HepG2 (cell line): ENCODE data around the gene TFCP2L1.

Source experiments
- ELF4 ChIP-seq: sonication (generic); formaldehyde crosslinking; IDR thresholded peaks from 2 replicates; pipeline ENCODE4 v1.5.0; 2020; ENCODE audit warnings: missing genetic modification reagents, mild to moderate bottlenecking, moderate library complexity, borderline replicate concordance
- FOXP1 ChIP-seq, 2 experiments: fragments of 450-650 bp in 1 of 2; IDR thresholded peaks; 2 replicates each; pipeline ENCODE4 v1.6.1; 2017 to 2018; ENCODE audit warnings: antibody characterized with exemption in 1 of 2
- MEIS1 ChIP-seq: sonication (generic); formaldehyde crosslinking; IDR thresholded peaks from 2 replicates; pipeline ENCODE4 v1.9.0; 2021; ENCODE audit warnings: mild to moderate bottlenecking, missing genetic modification reagents, moderate library complexity, borderline replicate concordance
- MYC ChIP-seq: sonication (generic); formaldehyde crosslinking; IDR thresholded peaks from 2 replicates; pipeline ENCODE4 v1.9.0; 2021; ENCODE audit warnings: missing genetic modification reagents, borderline replicate concordance
- POLR2A ChIP-seq, 2 experiments: IDR thresholded peaks; 2 replicates each; pipeline ENCODE4 v1.6.1; 2011; ENCODE audit warnings: low read depth in 2 of 2, low read length in 2 of 2, mild to moderate bottlenecking in 1 of 2, moderate library complexity in 1 of 2; ENCODE audit not compliant: insufficient read depth in 1 of 2
- YY1 ChIP-seq: IDR thresholded peaks from 2 replicates; pipeline ENCODE4 v1.6.1; 2011; ENCODE audit warnings: low read length, low read depth, moderate library complexity, mild to moderate bottlenecking; ENCODE audit not compliant: insufficient read depth, insufficient replicate concordance
- ZNF616 ChIP-seq: sonication (generic); formaldehyde crosslinking; IDR thresholded peaks from 2 replicates; pipeline ENCODE4 v1.5.0; 2020; ENCODE audit warnings: low read depth, mild to moderate bottlenecking, missing genetic modification reagents
- TF ChIP-seq, protein P1 (sequence below): sonication (generic); formaldehyde crosslinking; IDR thresholded peaks from 2 replicates; pipeline ENCODE4 v1.5.0; 2020; ENCODE audit warnings: mild to moderate bottlenecking, missing genetic modification reagents, moderate library complexity
- TF ChIP-seq, protein P2 (sequence below): sonication (generic); formaldehyde crosslinking; IDR thresholded peaks from 2 replicates; pipeline ENCODE4 v1.4.0; 2020; ENCODE audit warnings: missing genetic modification reagents
- TF ChIP-seq, protein P3 (sequence below): sonication (generic); formaldehyde crosslinking; IDR thresholded peaks from 2 replicates; pipeline ENCODE4 v1.5.0; 2020; ENCODE audit warnings: missing genetic modification reagents

DNA sequence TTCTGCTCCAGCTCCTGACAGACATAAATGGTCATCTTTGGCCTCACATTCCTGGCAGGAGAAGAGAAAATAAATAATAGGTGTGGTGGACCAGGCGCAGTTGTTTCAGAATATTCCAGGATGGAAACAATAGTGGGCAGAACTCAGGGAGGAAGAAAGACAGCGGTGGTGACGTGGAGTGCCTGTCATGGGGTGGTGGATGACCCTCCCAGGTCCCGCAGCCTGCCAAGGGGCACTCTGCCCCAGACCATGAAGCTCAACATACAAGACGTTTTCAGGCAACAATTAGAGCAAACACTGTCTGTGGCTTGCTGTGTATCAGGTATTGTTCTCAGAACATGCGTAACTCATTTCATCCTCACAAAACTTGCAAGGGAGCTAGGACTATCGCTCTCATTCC lies 50.9 kb downstream of the TFCP2L1 start:
- no peak for TF ChIP-seq ZNF616 (CRISPR knock-in tag)
- TF ChIP-seq, protein P1, sequence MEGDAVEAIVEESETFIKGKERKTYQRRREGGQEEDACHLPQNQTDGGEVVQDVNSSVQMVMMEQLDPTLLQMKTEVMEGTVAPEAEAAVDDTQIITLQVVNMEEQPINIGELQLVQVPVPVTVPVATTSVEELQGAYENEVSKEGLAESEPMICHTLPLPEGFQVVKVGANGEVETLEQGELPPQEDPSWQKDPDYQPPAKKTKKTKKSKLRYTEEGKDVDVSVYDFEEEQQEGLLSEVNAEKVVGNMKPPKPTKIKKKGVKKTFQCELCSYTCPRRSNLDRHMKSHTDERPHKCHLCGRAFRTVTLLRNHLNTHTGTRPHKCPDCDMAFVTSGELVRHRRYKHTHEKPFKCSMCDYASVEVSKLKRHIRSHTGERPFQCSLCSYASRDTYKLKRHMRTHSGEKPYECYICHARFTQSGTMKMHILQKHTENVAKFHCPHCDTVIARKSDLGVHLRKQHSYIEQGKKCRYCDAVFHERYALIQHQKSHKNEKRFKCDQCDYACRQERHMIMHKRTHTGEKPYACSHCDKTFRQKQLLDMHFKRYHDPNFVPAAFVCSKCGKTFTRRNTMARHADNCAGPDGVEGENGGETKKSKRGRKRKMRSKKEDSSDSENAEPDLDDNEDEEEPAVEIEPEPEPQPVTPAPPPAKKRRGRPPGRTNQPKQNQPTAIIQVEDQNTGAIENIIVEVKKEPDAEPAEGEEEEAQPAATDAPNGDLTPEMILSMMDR (CRISPR knock-in tag): no peak
- TF ChIP-seq ELF4 (CRISPR knock-in tag): no peak
- TF ChIP-seq YY1: no peak
- TF ChIP-seq, protein P2, sequence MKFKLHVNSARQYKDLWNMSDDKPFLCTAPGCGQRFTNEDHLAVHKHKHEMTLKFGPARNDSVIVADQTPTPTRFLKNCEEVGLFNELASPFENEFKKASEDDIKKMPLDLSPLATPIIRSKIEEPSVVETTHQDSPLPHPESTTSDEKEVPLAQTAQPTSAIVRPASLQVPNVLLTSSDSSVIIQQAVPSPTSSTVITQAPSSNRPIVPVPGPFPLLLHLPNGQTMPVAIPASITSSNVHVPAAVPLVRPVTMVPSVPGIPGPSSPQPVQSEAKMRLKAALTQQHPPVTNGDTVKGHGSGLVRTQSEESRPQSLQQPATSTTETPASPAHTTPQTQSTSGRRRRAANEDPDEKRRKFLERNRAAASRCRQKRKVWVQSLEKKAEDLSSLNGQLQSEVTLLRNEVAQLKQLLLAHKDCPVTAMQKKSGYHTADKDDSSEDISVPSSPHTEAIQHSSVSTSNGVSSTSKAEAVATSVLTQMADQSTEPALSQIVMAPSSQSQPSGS: no peak
- no peak for TF ChIP-seq MYC (CRISPR knock-in tag)
- TF ChIP-seq, protein P3, sequence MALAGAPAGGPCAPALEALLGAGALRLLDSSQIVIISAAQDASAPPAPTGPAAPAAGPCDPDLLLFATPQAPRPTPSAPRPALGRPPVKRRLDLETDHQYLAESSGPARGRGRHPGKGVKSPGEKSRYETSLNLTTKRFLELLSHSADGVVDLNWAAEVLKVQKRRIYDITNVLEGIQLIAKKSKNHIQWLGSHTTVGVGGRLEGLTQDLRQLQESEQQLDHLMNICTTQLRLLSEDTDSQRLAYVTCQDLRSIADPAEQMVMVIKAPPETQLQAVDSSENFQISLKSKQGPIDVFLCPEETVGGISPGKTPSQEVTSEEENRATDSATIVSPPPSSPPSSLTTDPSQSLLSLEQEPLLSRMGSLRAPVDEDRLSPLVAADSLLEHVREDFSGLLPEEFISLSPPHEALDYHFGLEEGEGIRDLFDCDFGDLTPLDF (CRISPR knock-in tag): no peak
- no peak for TF ChIP-seq POLR2A (IDR thresholded peaks at IDR 0.05; ENCODE audit: insufficient read depth in 1 of 2, low read depth in 2 of 2, low read length in 2 of 2)
- TF ChIP-seq FOXP1 (IDR thresholded peaks at IDR 0.05): no peak
- TF ChIP-seq FOXP1 (CRISPR knock-in tag; IDR thresholded peaks at IDR 0.05): no peak
- TF ChIP-seq MEIS1: no peak
